ENCODE results near the gene THSD7A. TPM values are rescaled to one million over a fixed set of nuclear protein-coding genes. Genes with fewer than 3 reads are reported as not detected.

Gene THSD7A
- total RNA-seq, 4 donors from 2014 or later: 11.4 to 24.7 (median 15.2) TPM

DNA sequence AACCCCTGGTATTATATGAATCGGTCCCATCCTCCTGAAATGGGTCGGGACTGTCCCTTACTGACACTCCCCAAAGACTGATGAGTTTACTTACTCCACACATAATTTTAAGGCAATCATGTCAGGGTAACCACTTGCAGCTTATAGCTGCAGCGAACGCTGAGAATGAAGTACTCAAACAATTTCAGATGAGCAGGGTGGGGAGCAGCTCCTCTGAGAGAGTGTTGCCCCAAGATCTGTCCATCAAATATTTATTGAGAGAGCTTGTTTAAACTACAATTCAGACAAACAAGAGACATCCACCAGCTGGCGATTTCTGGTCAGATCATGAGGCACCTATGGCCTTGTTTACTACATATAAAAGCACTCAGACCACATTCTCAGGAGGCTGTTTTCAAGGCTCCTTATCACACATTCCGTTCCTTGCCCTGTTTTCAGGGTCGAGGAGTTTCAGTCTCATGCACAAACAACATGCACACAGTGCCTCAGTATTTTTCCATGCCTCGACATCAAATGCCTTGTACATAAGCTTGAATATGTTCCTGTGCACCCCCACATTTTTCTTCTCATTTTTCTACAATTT, 80.1 kb downstream of the THSD7A start:
- no peak for DNase-seq (ENCODE audit: low spot score in 2 of 2)
- 82 to 87% methylated on average over 8 of the region's 8 CpGs for WGBS, 2 donors
- H3K27ac ChIP-seq: no peak overlapping the region
- no peaks in the 10 kb centered on the region for H3K27me3 ChIP-seq
- no peaks in the 10 kb centered on the region for H3K36me3 ChIP-seq
- H3K4me1 ChIP-seq: no peaks in the 10 kb centered on the region
- no peak overlapping the region for H3K4me3 ChIP-seq
- H3K9me3 ChIP-seq: no peaks in the 10 kb centered on the region
- no peak for TF ChIP-seq EP300 (IDR thresholded peaks at IDR 0.05)
- TF ChIP-seq, protein P1, sequence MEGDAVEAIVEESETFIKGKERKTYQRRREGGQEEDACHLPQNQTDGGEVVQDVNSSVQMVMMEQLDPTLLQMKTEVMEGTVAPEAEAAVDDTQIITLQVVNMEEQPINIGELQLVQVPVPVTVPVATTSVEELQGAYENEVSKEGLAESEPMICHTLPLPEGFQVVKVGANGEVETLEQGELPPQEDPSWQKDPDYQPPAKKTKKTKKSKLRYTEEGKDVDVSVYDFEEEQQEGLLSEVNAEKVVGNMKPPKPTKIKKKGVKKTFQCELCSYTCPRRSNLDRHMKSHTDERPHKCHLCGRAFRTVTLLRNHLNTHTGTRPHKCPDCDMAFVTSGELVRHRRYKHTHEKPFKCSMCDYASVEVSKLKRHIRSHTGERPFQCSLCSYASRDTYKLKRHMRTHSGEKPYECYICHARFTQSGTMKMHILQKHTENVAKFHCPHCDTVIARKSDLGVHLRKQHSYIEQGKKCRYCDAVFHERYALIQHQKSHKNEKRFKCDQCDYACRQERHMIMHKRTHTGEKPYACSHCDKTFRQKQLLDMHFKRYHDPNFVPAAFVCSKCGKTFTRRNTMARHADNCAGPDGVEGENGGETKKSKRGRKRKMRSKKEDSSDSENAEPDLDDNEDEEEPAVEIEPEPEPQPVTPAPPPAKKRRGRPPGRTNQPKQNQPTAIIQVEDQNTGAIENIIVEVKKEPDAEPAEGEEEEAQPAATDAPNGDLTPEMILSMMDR (IDR thresholded peaks at IDR 0.05): no peak
- no peak for TF ChIP-seq POLR2A (IDR thresholded peaks at IDR 0.05)

DNA sequence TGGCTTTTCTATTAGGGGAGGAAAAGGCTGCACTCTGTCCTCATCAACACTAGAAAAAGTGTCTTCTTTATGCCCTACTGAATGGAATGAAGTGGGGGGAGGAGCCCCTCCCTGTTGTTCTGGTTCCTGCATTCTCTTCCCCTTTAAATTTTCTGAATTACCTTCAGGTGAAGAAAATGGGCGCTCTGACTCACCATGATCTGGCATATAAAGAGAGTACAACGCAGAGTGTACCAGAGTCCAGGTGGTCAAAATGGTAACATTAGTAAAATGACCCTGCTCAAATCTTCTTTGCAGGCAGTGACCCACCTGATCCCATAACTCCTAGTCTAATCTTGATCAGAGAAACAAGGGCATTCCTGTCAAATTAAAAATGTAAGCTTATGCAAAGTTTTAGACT, 80.7 kb downstream of the THSD7A start:
- H3K4me3 ChIP-seq: no peak overlapping the region
- H3K4me1 ChIP-seq: no peaks in the 10 kb centered on the region
- H3K9me3 ChIP-seq: no peaks in the 10 kb centered on the region
- H3K27me3 ChIP-seq: no peaks in the 10 kb centered on the region
- TF ChIP-seq EP300 (IDR thresholded peaks at IDR 0.05) (no peak), POLR2A (IDR thresholded peaks at IDR 0.05) (no peak)
- TF ChIP-seq, protein P1 (IDR thresholded peaks at IDR 0.05): no peak
- no peak overlapping the region for H3K27ac ChIP-seq
- no peaks in the 10 kb centered on the region for H3K36me3 ChIP-seq
- WGBS, 2 donors: 93 to 100% methylated on average over 2 of the region's 2 CpGs
- DNase-seq (ENCODE audit: low spot score in 2 of 2): no peak

DNA sequence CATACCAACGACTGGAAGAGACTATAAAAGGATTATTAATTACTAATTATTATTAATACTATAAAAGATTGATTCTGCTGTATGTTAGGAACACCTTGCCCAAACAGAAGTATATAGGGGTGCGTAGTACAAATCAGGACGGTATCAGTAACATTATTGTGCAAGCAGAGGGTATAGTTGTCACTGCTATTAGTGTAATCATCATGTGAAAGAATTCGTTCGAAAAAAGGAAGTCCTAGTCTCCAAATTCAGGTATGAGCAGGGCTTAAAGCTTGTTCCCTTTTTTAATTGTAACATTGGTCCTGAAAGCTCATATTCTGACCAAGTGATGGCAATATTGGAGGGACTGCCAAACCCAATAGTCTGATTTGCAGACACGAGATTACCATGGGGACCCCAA, 81.8 kb downstream of the THSD7A start:
- 84 to 93% methylated on average over 6 of the region's 6 CpGs for WGBS, 2 donors
- Histone ChIP-seq H3K27me3 (no peaks in the 10 kb centered on the region), H3K36me3 (no peaks in the 10 kb centered on the region), H3K27ac (no peak overlapping the region), H3K4me1 (no peaks in the 10 kb centered on the region), H3K4me3 (no peak overlapping the region), H3K9me3 (no peaks in the 10 kb centered on the region)
- no peak for TF ChIP-seq POLR2A (IDR thresholded peaks at IDR 0.05)
- TF ChIP-seq, protein P1 (IDR thresholded peaks at IDR 0.05): no peak
- no peak for TF ChIP-seq EP300 (IDR thresholded peaks at IDR 0.05)
- DNase-seq (ENCODE audit: low spot score in 2 of 2): no peak

DNA sequence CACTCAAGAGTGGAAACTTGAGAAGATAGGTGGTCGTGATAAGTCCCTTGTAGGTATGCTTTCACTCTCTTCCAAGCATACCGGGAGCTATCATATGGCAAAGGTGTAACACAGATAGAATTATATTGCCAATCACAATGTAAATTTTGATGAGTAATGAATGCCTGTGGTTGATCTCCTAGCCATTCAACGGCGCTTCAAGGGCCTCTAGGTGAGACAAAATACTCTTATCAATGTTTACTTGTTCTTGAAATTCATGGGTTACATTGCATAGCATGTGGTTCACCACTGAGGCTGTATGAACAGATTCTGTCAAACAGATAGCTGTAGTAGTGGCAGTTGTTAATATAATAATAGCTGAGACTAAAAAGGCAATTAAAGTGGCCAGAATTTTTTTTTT, 82.4 kb downstream of the THSD7A start:
- H3K4me3 ChIP-seq: no peak overlapping the region
- no peaks in the 10 kb centered on the region for H3K9me3 ChIP-seq
- TF ChIP-seq, protein P1 (IDR thresholded peaks at IDR 0.05): no peak
- TF ChIP-seq EP300 (IDR thresholded peaks at IDR 0.05): no peak
- TF ChIP-seq POLR2A (IDR thresholded peaks at IDR 0.05): no peak
- no peaks in the 10 kb centered on the region for H3K36me3 ChIP-seq
- no peak overlapping the region for H3K27ac ChIP-seq
- no peaks in the 10 kb centered on the region for H3K4me1 ChIP-seq
- DNase-seq (ENCODE audit: low spot score in 2 of 2): no peak
- no peaks in the 10 kb centered on the region for H3K27me3 ChIP-seq
- 91 to 97% methylated on average over 4 of the region's 4 CpGs for WGBS, 2 donors

DNA sequence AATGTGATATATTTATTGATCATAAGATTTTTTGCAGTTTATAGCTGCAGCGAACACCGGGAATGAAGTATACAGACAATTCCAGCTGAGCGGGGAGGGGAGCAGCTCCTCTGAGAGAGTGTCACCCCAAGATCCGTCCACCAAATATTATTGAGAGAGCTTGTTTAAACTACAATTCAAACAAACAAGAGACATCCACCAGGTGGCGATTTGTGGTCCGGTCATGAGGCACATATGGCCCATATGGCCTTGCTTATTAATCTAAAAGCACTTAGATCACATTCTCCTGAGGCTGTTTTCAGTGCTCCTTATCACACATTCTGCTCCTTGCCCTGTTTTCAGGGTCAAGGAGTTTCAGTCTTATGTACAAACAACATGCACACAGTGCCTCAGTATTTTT, 83.1 kb downstream of the THSD7A start:
- 89 to 90% methylated on average over 6 of the region's 6 CpGs for WGBS, 2 donors
- no peaks in the 10 kb centered on the region for H3K9me3 ChIP-seq
- H3K27me3 ChIP-seq: no peaks in the 10 kb centered on the region

More for the DNA sequence above, 83.1 kb downstream of the THSD7A start:
- Histone ChIP-seq H3K36me3 (no peaks in the 10 kb centered on the region), H3K4me3 (no peak overlapping the region), H3K27ac (no peak overlapping the region), H3K4me1 (no peaks in the 10 kb centered on the region)
- DNase-seq (ENCODE audit: low spot score in 2 of 2): no peak
- TF ChIP-seq, protein P1 (IDR thresholded peaks at IDR 0.05): no peak
- TF ChIP-seq EP300 (IDR thresholded peaks at IDR 0.05): no peak
- TF ChIP-seq POLR2A (IDR thresholded peaks at IDR 0.05): no peak

All from tibial nerve (tissue), 4 donors.